Prostate gland (tissue), 2 donors: ENCODE data around the gene IQCB1. TPM values are rescaled to one million over a fixed set of nuclear protein-coding genes. Genes with fewer than 3 reads are reported as not detected.
A peak's percentile ranks its signal among the peaks of the same experiment; 100 is the strongest.
"Not testable (repeated sequence)": the region's sequence is repeated elsewhere in the genome, so short reads cannot be mapped to it uniquely, and the experiment has no call there.

Experiments
- DNase-seq: peaks from one replicate; pipeline ENCODE4 v3.0.0-alpha.2; 2019; ENCODE audit warnings: low spot score
- H3K27ac ChIP-seq, 2 donors: fragments of 200-600 bp; sonication (generic); 2 replicates each; pipeline ENCODE4 v1.5.1; 2017 to 2019
- H3K27me3 ChIP-seq: fragments of 200-600 bp; sonication (generic); replicated peaks from 2 replicates; pipeline ENCODE4 v1.5.1; 2019; ENCODE audit not compliant: insufficient read depth
- H3K36me3 ChIP-seq, 2 donors: fragments of 200-600 bp; sonication (generic); 1 replicate in 1 of 2; 2 replicates in 1 of 2; pipeline versions ENCODE4 v1.5.1 to v1.8.1; 2017 to 2019
- H3K4me1 ChIP-seq: fragments of 200-600 bp; sonication (generic); replicated peaks from 2 replicates; pipeline ENCODE4 v1.5.1; 2019
- H3K4me3 ChIP-seq, 2 donors: fragments of 200-600 bp; sonication (generic); 2 replicates each; pipeline ENCODE4 v1.5.1; 2017 to 2019
- H3K9me3 ChIP-seq: fragments of 200-600 bp; sonication (generic); 2 replicates; pipeline ENCODE4 v1.5.1; 2017
- CTCF ChIP-seq, 4 experiments: fragments of 200-600 bp in 2 of 4; fragments of 450-650 bp in 2 of 4; sonication (generic) in 2 of 4; IDR thresholded peaks; 1 replicate in 3 of 4; 2 replicates in 1 of 4; pipeline ENCODE4 v1.5.1; 2016 to 2019; ENCODE audit warnings: antibody characterized with exemption in 4 of 4, mild to moderate bottlenecking in 2 of 4, moderate library complexity in 2 of 4
- POLR2A ChIP-seq: fragments of 450-650 bp; IDR thresholded peaks from one replicate; pipeline ENCODE4 v1.6.1; 2016; ENCODE audit warnings: antibody characterized with exemption, mild to moderate bottlenecking
- POLR2AphosphoS5 ChIP-seq: sonication (generic); formaldehyde crosslinking; IDR thresholded peaks from one replicate; pipeline ENCODE4 v1.6.1; 2017; ENCODE audit warnings: antibody characterized with exemption
- WGBS: methylation state at CpG from one replicate; pipeline ENCODE4 v1.1.5; 2018; 5-methylcytosine and 5-hydroxymethylcytosine counted together
- intact Hi-C: fragments of 100-400 bp; cut with DNase I; formaldehyde crosslinking; loops from one replicate; pipeline ENCODE4 v1.14.2; 2022
- total RNA-seq, 2 donors: library from RNA; depleted of rRNA; stranded (reverse); fragments of >200 nt; gene quantifications; one replicate each; pipeline ENCODE4 v1.1.0, GENCODE V29; 2016

The IQCB1 gene
- total RNA-seq, 2 donors from 2014 or later: 16.2 to 17.9 TPM

- intact Hi-C loops: loop anchor here (10.0 kb wide), 1 partner anchor 205 kb away; the partner anchor contains the start of gene POLQ
- Histone ChIP-seq H3K4me1 (peaks cover 6% of the 10 kb centered on the region), H3K36me3 (no peaks in the 10 kb centered on the region), H3K9me3 (no peaks in the 10 kb centered on the region), H3K4me3 (peak within 1 kb of the TSS; percentile 74 to 85), H3K27me3 (no peaks in the 10 kb centered on the region), H3K27ac (peak within 1 kb of the TSS; percentile 92 to 93)
- WGBS: under 1% methylated on average over 51 of the region's 51 CpGs
- peak; percentile 99 for DNase-seq
- TF ChIP-seq CTCF (IDR thresholded peaks at IDR 0.05) (no peak), POLR2AphosphoS5 (peak; percentile 99), POLR2A (peak; percentile 95)
These were observed 85.4 kb downstream of the IQCB1 start, which contains the start of gene GOLGB1 for GRCh38 chr3:121749276-121750086. GOLGB1 (minus strand) TSS chr3:121749741; CDS start chr3:121730971, 18,770 bp downstream.

GRCh38 chr3:121748680-121749275 is 86.1 kb downstream of the IQCB1 start:
- peak overlapping the region; percentile 74 to 85 for H3K4me3 ChIP-seq
- H3K36me3 ChIP-seq: no peaks in the 10 kb centered on the region
- no peak for TF ChIP-seq POLR2AphosphoS5
- no peak for TF ChIP-seq CTCF (IDR thresholded peaks at IDR 0.05)
- no peak for TF ChIP-seq POLR2A
- WGBS: 2% methylated on average over 17 of the region's 17 CpGs
- H3K27ac ChIP-seq: peak overlapping the region; percentile 92 to 93
- no peaks in the 10 kb centered on the region for H3K9me3 ChIP-seq
- H3K4me1 ChIP-seq: peaks cover 6% of the 10 kb centered on the region
- DNase-seq: no peak
- intact Hi-C loops: loop anchor here (10.0 kb wide), 1 partner anchor 204 kb away; the partner anchor contains the start of gene POLQ
- no peaks in the 10 kb centered on the region for H3K27me3 ChIP-seq

- H3K4me3 ChIP-seq: peak overlapping the region; percentile 74 to 85
- no peak for TF ChIP-seq POLR2AphosphoS5
- no peak for TF ChIP-seq CTCF (IDR thresholded peaks at IDR 0.05)
- TF ChIP-seq POLR2A: no peak
- intact Hi-C loops: loop anchor here (10.0 kb wide), 1 partner anchor 203 kb away; the partner anchor contains the start of gene POLQ
These were observed 86.9 kb downstream of the IQCB1 start for GRCh38 chr3:121747976-121748375.

GRCh38 chr3:121743106-121743505 is 91.8 kb downstream of the IQCB1 start:
- not testable (repeated sequence) for H3K4me1 ChIP-seq, H3K27me3 ChIP-seq, H3K27ac ChIP-seq, H3K9me3 ChIP-seq, H3K36me3 ChIP-seq, H3K4me3 ChIP-seq, DNase-seq
- intact Hi-C loops: loop anchor here (10.0 kb wide), 1 partner anchor 198 kb away; the partner anchor contains the start of gene POLQ
- 93% methylated on average over 2 of the region's 2 CpGs for WGBS

More at GRCh38 chr3:121747976-121748375, 86.9 kb downstream of the IQCB1 start:
- Histone ChIP-seq H3K4me1 (peaks cover 6% of the 10 kb centered on the region), H3K27ac (peak overlapping the region in 1 of 2 donors; percentile 93), H3K36me3 (no peaks in the 10 kb centered on the region), H3K27me3 (no peaks in the 10 kb centered on the region), H3K9me3 (no peaks in the 10 kb centered on the region)
- whole genome bisulfite sequencing: 12% methylated on average over 3 of the region's 3 CpGs
- DNase-seq: no peak

GRCh38 chr3:121740896-121741295 is 94.0 kb downstream of the IQCB1 start:
- H3K36me3 ChIP-seq: no peaks in the 10 kb centered on the region
- peaks cover 4% of the 10 kb centered on the region for H3K4me1 ChIP-seq
- H3K27me3 ChIP-seq: no peaks in the 10 kb centered on the region
- intact Hi-C loops: loop anchor here (10.0 kb wide), 1 partner anchor 196 kb away; the partner anchor contains the start of gene POLQ
- DNase-seq: no peak
- 73% methylated on average over 2 of the region's 2 CpGs for WGBS
- no peaks in the 10 kb centered on the region for H3K9me3 ChIP-seq
- no peak overlapping the region for H3K4me3 ChIP-seq
- TF ChIP-seq POLR2AphosphoS5 (no peak), CTCF (IDR thresholded peaks at IDR 0.05) (no peak), POLR2A (no peak)
- H3K27ac ChIP-seq: no peak overlapping the region
